HEK293 (cell line): ENCODE measurements around the gene PLS3.

Experiments
- CTCF ChIA-PET: fragments of 350-600 bp; formaldehyde crosslinking; extraction: SDS; loops from one replicate; lab custom pipeline; 2021; ENCODE audit warnings: antibody characterized with exemption; lab: Yijun Ruan, JAX
- POLR2A ChIA-PET: fragments of 300-600 bp; formaldehyde crosslinking; extraction: SDS; loops from one replicate; lab custom pipeline; 2020; ENCODE audit warnings: antibody characterized with exemption, inconsistent platforms; lab: Yijun Ruan, JAX
- H3K27ac ChIP-seq: fragments of 200-500 bp; sonication (Bioruptor generic); 2 replicates; pipeline ENCODE4 v1.5.1; 2014; ENCODE audit warnings: low read depth, low read length, control low read depth, inconsistent platforms; ENCODE audit errors: extremely low read depth
- H3K36me3 ChIP-seq, 2 experiments: fragments of 200-500 bp in 1 of 2; sonication (Bioruptor generic) in 1 of 2; 1 replicate in 1 of 2; 2 replicates in 1 of 2; pipeline ENCODE4 v1.5.1; 2014 to 2017; ENCODE audit warnings: inconsistent platforms in 2 of 2, low read length in 2 of 2; ENCODE audit not compliant: control insufficient read depth in 2 of 2, insufficient read depth in 1 of 2
- H3K4me1 ChIP-seq: fragments of 200-500 bp; sonication (Bioruptor generic); 2 replicates; pipeline ENCODE4 v1.5.1; 2014; ENCODE audit warnings: mild to moderate bottlenecking, low read length, inconsistent platforms; ENCODE audit not compliant: control insufficient read depth, insufficient read depth
- H3K4me3 ChIP-seq: 2 replicates; pipeline ENCODE4 v1.5.1; 2011; ENCODE audit warnings: low read depth, mild to moderate bottlenecking, control low read depth, low read length, moderate library complexity
- H3K9me3 ChIP-seq: fragments of 200-500 bp; sonication (Bioruptor generic); 2 replicates; pipeline ENCODE4 v1.5.1; 2014; ENCODE audit warnings: low read depth, low read length, inconsistent platforms; ENCODE audit not compliant: control insufficient read depth, insufficient read depth
- BCL11A ChIP-seq: fragments of 450-650 bp; formaldehyde crosslinking; IDR thresholded peaks from 2 replicates; pipeline ENCODE4 v1.5.1; 2016; ENCODE audit warnings: low read depth, missing biosample characterization, missing genetic modification characterization
- GLIS2 ChIP-seq: fragments of 450-650 bp; formaldehyde crosslinking; IDR thresholded peaks from 2 replicates; pipeline ENCODE4 v1.5.1; 2016; ENCODE audit warnings: missing biosample characterization, missing genetic modification characterization
- HOXC10 ChIP-seq: sonication (generic); formaldehyde crosslinking; IDR thresholded peaks from 2 replicates; pipeline ENCODE4 v1.8.1; 2023; ENCODE audit warnings: mild to moderate bottlenecking, missing genetic modification reagents
- PRDM1 ChIP-seq: fragments of 450-650 bp; formaldehyde crosslinking; IDR thresholded peaks from 2 replicates; pipeline ENCODE4; 2016; ENCODE audit warnings: missing biosample characterization, missing genetic modification characterization
- RBAK ChIP-seq: fragments of 450-650 bp; formaldehyde crosslinking; IDR thresholded peaks from 2 replicates; pipeline ENCODE4 v1.5.1; 2016; ENCODE audit warnings: missing biosample characterization, missing genetic modification characterization
- SALL2 ChIP-seq: fragments of 450-650 bp; formaldehyde crosslinking; IDR thresholded peaks from 2 replicates; pipeline ENCODE4 v1.5.0; 2017; ENCODE audit warnings: missing biosample characterization, mild to moderate bottlenecking, missing genetic modification characterization, borderline replicate concordance
- ZBTB1 ChIP-seq: fragments of 450-650 bp; formaldehyde crosslinking; IDR thresholded peaks from 2 replicates; pipeline ENCODE4 v1.5.1; 2016; ENCODE audit warnings: missing biosample characterization, missing genetic modification characterization
- ZBTB20 ChIP-seq: fragments of 450-650 bp; formaldehyde crosslinking; IDR thresholded peaks from 2 replicates; pipeline ENCODE4 v1.5.1; 2016; ENCODE audit warnings: missing biosample characterization, missing genetic modification characterization
- ZBTB7A ChIP-seq: fragments of 450-650 bp; formaldehyde crosslinking; IDR thresholded peaks from 2 replicates; pipeline ENCODE4 v1.5.1; 2016; ENCODE audit warnings: low read depth, missing biosample characterization, missing genetic modification characterization
- ZNF121 ChIP-seq: fragments of 450-650 bp; formaldehyde crosslinking; IDR thresholded peaks from 2 replicates; pipeline ENCODE4 v1.5.1; 2016; ENCODE audit warnings: missing biosample characterization, missing genetic modification characterization
- ZNF140 ChIP-seq: fragments of 450-650 bp; formaldehyde crosslinking; IDR thresholded peaks from 2 replicates; pipeline ENCODE4 v1.5.1; 2016; ENCODE audit warnings: missing biosample characterization, missing genetic modification characterization
- ZNF175 ChIP-seq: fragments of 450-650 bp; formaldehyde crosslinking; IDR thresholded peaks from 2 replicates; pipeline ENCODE4 v1.5.1; 2016; ENCODE audit warnings: missing biosample characterization, missing genetic modification characterization
- ZNF23 ChIP-seq: fragments of 450-650 bp; formaldehyde crosslinking; IDR thresholded peaks from 2 replicates; pipeline ENCODE4 v1.5.1; 2016; ENCODE audit warnings: missing biosample characterization, missing genetic modification characterization, borderline replicate concordance
- ZNF362 ChIP-seq: fragments of 450-650 bp; formaldehyde crosslinking; IDR thresholded peaks from 2 replicates; pipeline ENCODE4 v1.5.1; 2016; ENCODE audit warnings: missing biosample characterization, missing genetic modification characterization
- ZNF473 ChIP-seq: fragments of 450-650 bp; formaldehyde crosslinking; IDR thresholded peaks from 2 replicates; pipeline ENCODE4 v1.5.1; 2017; ENCODE audit warnings: missing biosample characterization, missing genetic modification characterization
- ZNF585B ChIP-seq: fragments of 450-650 bp; formaldehyde crosslinking; IDR thresholded peaks from 2 replicates; pipeline ENCODE4 v1.5.1; 2016; ENCODE audit warnings: missing biosample characterization, missing genetic modification characterization
- ZNF623 ChIP-seq: fragments of 450-650 bp; formaldehyde crosslinking; IDR thresholded peaks from 2 replicates; pipeline ENCODE4 v1.5.1; 2016; ENCODE audit warnings: missing biosample characterization, missing genetic modification characterization
- ZNF626 ChIP-seq: fragments of 450-650 bp; sonication (Bioruptor Pico); formaldehyde crosslinking; IDR thresholded peaks from 2 replicates; pipeline ENCODE4 v1.5.1; 2018; ENCODE audit warnings: missing biosample characterization, missing genetic modification characterization, inconsistent platforms
- ZNF837 ChIP-seq: fragments of 450-650 bp; formaldehyde crosslinking; IDR thresholded peaks from 2 replicates; pipeline ENCODE4 v1.5.1; 2016; ENCODE audit warnings: missing biosample characterization, missing genetic modification characterization
- ZSCAN18 ChIP-seq: fragments of 450-650 bp; formaldehyde crosslinking; IDR thresholded peaks from 2 replicates; pipeline ENCODE4 v1.5.1; 2016; ENCODE audit warnings: missing biosample characterization, missing genetic modification characterization
- TF ChIP-seq, protein P1 (sequence below): sonication (generic); formaldehyde crosslinking; IDR thresholded peaks from 2 replicates; pipeline ENCODE4 v1.8.1; 2022; ENCODE audit warnings: mild to moderate bottlenecking, moderate library complexity, missing genetic modification reagents

Gene PLS3

GRCh38 chrX:115562480-115562847 is 1.5 kb downstream of the PLS3 start:
- ChIA-PET CTCF (interaction anchor here (0.7 to 1.8 kb wide), 5 partner anchors 20 to 232 kb away, joined by 3 to 5 read pairs (median 4); no protein-coding TSS in a partner anchor), POLR2A (interaction anchor here (0.6 to 2.6 kb wide), 11 partner anchors 9 to 386 kb away, joined by 3 to 15 read pairs (median 4); no protein-coding TSS in a partner anchor)
- Histone ChIP-seq H3K4me1 (peaks cover 4% of the 10 kb centered on the region; the same call in 1 of the 2 replicates), H3K9me3 (no peaks in the 10 kb centered on the region), H3K27ac (peak overlapping the region; percentile 95), H3K36me3 (peaks cover 0 to 10% of the 10 kb centered on the region in 2 experiments; a peak in 1 of 3 replicates), H3K4me3 (peak overlapping the region; percentile 91)
- TF ChIP-seq ZNF623 (tag by site-specific recombination) (peak; percentile 34), ZBTB7A (tag by site-specific recombination) (no peak), ZBTB1 (tag by site-specific recombination) (no peak), GLIS2 (tag by site-specific recombination) (0 out of 2 replicates have a peak, but pooled peaks have one; percentile 37), ZBTB20 (tag by site-specific recombination) (0 out of 2 replicates have a peak, but pooled peaks have one; percentile 7)

DNA sequence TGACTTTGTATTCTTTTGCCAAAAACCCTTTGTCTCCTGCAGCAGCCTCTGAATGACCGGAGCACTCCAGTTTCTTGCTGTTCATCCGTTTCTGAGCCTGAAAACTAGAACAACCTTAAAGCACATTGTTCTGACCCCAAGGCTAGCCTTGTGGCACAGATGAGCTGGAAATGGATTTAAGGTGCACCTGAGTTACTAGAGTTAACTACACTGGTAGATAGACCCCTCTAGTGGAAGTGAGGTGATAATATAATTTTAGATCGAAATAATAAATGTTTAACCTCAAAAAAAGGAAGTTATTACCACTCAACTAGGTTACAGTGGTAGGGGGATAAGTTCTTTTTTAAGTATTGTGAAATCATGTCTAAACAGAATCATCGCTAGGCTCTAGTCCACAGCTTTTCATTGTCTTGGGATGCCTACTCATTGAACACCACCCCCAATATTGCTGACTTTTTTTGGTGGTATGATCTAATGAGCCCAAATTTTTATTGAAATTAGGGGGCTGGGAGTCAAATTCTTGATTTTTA is 2.7 kb downstream of the PLS3 start:
- ChIA-PET CTCF (interaction anchor here (0.6 to 1.8 kb wide), 7 partner anchors 17 to 234 kb away, joined by 3 to 5 read pairs (median 4); no protein-coding TSS in a partner anchor), POLR2A (no interaction called here)
- Histone ChIP-seq H3K4me1 (peaks cover 4% of the 10 kb centered on the region; the same call in 1 of the 2 replicates), H3K4me3 (peak overlapping the region; percentile 91), H3K36me3 (peaks cover 0 to 13% of the 10 kb centered on the region in 2 experiments; a peak in 2 of 3 replicates), H3K9me3 (no peaks in the 10 kb centered on the region), H3K27ac (no peak overlapping the region)
- TF ChIP-seq ZSCAN18 (tag by site-specific recombination) (no peak), ZNF626 (tag by site-specific recombination) (no peak), ZNF585B (tag by site-specific recombination) (no peak), ZNF175 (tag by site-specific recombination) (no peak), ZNF121 (tag by site-specific recombination) (no peak), BCL11A (tag by site-specific recombination) (no peak), HOXC10 (CRISPR knock-in tag) (no peak), ZNF837 (no peak), ZNF140 (tag by site-specific recombination) (no peak), ZNF362 (tag by site-specific recombination) (no peak), RBAK (no peak), ZNF23 (no peak), ZNF473 (tag by site-specific recombination) (no peak), PRDM1 (no peak), SALL2 (tag by site-specific recombination) (no peak)
- TF ChIP-seq, protein P1, sequence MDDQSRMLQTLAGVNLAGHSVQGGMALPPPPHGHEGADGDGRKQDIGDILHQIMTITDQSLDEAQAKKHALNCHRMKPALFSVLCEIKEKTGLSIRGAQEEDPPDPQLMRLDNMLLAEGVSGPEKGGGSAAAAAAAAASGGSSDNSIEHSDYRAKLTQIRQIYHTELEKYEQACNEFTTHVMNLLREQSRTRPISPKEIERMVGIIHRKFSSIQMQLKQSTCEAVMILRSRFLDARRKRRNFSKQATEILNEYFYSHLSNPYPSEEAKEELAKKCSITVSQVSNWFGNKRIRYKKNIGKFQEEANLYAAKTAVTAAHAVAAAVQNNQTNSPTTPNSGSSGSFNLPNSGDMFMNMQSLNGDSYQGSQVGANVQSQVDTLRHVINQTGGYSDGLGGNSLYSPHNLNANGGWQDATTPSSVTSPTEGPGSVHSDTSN = no peak
